Fibroblast of peridontal ligament (primary cell): ENCODE measurements around the gene KIF26A.
"Not testable (repeated sequence)": the region's sequence is repeated elsewhere in the genome, so short reads cannot be mapped to it uniquely, and the experiment has no call there.

ENCODE experiments used
- DNase-seq: peaks from one replicate; pipeline ENCODE4 v3.0.0-alpha.2; 2010; ENCODE audit errors: extremely low read depth

The KIF26A gene

DNA sequence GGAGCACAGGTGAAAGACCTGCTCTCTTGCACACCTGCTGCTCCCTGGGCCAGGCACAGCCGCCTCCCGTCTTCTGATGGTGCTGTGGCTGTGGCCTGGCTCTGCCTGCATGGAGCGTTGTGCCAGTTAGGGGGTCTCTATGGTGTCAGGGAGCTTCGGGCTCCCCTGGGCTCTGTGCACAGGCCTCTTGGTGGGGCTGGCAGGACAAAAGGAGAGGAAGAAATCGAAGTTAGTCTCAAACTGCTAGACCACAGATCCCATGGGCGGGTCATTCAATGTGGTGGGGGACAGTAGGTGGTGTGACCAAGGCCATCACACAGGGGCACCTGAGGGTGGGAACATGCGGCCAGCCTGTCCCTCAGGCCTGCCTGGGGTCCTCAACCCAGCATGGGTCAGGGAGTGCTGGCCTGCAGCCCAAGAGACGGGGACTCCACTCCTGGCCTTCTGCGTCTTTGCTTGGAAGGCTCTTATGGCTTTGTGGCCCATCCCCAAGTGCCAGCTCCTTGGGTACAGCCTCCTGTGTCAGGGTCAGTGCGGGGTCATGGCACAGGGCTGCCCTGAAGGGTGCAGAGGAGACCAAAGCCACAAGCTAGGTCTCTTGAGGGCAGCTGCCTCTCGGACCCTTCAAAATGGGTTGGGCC lies 84.1 kb downstream of the KIF26A start:
- no peak for DNase-seq

DNA sequence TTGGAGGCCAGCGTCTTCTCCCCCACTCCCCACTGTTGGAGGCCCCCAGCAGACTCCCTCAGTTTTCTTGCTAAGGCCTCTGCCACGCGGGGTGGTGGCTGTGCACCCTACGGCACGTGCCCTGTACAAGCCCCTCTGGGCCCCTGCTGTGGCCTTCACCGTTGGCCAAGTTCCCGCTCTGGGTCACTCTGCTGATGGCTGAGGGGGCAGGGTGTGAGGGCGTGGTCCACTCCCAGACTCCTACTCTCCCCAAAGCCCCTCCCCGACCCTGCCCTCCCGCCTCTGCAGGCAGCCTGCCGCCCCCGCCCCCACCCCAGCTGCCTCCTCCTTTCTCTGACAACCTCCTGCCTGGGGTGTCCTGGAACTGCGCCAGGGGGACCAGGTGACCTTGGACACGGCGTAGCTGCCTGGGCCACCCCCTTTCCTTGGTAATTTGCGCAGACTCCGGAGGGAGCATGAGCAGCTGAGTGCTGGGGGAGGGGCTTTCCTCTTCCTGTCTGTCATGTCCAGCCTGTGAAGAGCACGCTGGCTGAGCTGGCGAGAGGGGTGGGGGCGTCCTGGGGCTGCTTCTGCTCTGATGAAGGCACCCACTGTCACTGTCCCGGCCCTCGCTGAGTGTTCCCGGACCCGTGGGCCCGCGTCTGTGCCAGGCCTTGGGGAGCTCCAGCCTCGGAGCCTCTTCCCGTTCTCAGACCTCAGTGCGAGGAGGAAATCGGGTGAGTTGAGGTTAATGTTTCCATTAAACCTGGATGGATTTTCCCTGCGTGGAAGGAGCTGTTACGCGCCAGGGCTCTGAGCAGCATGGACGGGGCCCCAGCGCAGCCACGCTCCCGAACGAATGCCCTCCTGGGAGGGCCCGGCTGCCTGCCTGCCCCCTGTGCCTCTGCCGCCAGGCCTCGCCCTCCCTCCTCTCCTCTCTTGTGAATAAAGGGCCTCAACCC lies 85.0 kb downstream of the KIF26A start:
- DNase-seq: no peak

DNA sequence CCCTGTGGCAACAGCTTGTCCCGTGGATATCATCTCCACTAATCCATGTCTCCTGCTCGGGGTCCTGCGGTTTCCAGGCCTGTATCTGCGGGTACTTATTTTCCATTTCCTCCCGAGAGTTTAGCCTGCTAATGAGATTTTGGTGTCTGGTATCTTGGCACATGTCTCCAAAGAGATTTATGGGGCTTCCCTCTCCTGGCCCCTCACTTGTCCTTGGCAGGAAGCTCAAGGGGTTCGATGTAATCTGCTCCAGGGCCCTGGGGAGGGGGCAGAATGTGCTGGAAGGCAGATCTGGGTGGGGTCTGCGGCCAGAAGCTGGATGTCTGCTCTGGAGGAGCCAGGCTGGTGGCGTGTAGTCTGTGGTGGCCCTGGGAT lies 85.7 kb downstream of the KIF26A start:
- DNase-seq: no peak

DNA sequence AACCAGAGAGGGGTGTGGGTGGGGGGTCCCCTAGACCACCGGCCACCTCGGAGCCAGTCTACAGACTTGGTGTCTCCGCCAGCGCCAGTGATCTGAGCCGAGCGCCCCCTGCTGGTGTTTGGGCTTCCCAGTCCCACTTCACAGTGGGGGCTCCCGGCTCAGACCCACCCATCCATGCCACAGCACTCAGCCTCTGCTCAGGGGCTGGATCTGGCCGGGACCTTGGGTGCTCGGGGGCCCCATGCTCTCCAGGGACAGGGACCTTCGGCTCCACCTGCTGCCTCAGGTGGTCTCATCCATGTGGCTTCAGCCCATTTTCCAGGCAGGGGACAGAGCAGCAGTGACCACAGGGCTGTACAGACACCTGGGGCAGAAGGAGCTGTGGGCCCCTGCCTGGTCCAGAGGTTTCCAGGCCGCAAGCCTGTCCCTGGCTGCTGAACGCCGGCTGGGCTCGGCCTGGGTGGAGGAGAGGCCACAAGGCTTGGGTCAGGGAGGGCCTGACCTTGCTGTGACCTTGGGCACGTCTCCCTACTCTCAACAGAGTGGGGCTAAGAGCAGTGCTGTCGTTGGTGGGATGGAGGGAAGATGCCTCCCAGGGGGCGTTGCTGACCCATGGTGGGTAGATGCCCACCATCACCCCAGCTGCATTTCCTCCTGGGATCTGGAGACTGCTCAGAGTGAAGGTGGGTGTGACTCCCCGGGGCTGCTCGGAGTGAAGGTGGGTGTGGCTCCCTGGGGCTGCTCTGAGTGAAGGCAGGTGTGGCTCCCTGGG lies 86.3 kb downstream of the KIF26A start:
- DNase-seq: no peak

DNA sequence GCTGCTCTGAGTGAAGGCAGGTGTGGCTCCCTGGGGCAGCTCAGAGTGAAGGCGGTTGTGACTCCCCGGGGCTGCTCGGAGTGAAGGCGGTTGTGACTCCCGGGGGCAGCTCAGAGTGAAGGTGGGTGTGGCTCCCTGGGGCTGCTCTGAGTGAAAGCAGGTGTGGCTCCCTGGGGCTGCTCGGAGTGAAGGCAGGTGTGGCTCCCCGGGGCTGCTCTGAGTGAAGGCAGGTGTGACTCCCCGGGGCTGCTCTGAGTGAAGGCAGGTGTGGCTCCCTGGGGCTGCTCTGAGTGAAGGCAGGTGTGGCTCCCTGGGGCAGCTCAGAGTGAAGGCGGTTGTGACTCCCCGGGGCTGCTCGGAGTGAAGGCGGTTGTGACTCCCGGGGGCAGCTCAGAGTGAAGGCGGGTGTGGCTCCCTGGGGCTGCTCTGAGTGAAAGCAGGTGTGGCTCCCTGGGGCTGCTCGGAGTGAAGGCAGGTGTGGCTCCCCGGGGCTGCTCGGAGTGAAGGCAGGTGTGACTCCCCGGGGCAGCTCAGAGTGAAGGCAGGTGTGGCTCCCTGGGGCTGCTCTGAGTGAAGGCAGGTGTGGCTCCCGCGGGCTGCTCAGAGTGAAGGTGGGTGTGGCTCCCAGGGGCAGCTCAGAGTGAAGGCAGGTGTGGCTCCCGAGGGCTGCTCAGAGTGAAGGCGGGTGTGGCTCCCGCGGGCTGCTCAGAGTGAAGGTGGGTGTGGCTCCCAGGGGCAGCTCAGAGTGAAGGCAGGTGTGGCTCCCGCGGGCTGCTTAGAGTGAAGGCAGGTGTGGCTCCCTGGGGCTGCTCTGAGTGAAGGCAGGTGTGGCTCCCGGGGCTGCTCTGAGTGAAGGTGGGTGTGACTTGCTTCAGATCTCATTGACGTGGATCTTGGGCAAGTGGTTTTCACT lies 87.1 kb downstream of the KIF26A start:
- not testable (repeated sequence) for DNase-seq

DNA sequence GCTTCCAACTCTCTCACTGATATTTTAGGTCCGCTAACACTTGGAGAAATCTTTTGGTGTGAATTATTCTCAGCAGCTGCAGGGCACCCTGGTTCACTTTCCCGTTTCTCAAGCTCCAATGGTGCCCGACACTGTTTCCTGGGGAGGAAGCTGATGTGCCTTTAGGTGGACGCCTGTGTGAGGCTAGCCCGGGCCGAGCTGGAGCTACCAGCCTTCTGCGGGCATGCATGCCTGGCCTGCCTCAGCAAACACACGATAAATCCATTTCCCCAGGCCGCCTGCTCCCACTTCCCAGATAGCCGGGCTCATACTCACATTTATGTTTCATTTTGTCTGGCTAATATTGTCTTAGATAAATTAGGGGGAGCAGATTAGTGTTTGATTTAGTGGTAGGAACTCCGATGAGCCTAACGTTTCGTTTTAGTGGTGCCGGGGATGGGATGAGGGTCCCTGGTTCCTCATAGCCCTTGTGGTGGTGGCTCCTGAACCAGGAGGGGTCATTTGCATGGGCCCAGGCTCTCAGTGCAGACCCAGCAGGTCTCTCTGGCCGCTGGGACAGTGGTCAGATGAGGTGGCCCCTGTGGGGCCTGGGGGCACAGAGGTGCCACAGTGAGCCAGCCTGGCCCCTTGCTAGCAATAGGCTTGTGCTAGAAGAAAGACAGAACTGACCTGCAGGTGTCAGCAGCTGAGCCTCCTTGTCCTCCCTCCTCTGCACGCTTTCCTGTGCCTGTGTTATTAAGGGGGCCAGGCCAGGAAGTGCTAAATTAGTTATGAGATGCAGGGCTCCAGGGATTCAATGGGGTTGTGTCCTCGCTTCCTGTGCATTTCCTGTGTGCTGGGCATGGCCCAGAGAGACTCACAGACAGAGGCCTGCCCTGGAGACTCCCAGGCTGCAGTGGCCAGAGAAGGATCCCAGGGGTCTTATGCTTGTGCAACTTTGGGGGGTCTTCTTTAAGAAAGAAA lies 88.3 kb downstream of the KIF26A start:
- DNase-seq: no peak

DNA sequence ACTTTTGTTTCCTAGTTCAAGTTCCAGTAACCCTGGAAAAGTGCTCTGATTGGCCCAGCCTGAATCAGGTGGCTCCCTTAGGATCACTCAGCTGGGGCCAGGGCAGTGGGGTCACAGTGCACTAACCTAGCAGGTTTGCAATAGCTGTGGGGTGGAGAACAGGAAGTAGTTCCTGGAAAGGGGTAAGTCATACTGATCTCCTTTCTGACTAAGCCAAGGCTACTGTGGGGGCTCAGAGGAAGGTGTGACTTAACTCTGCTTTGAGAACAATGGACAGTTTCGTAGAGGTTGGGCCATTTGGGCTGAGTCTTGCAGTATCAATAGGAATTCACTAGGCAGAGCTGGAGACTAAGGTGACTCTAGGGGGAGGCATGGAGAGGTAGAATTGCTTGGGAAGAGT lies 89.4 kb downstream of the KIF26A start:
- no peak for DNase-seq

DNA sequence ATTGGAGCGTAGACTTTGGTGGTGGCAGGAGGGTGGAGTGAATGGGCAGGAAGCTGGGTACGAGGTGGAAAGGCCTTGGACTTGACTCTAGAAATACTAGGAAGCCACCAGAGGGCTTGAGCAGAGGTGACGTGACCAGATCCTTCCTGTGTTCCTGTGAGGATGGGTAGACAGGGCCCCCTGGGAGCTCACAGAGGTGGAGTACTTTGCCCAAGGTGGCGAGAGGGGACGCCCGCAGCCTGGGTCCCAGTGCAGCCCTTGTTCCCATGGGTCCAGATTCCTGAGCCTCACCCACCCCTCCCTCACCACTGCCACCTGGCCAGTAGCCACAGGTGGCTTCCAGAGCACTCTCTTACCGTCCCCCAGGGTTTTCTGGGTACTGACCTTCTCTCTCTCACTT lies 89.8 kb downstream of the KIF26A start:
- DNase-seq: no peak

DNA sequence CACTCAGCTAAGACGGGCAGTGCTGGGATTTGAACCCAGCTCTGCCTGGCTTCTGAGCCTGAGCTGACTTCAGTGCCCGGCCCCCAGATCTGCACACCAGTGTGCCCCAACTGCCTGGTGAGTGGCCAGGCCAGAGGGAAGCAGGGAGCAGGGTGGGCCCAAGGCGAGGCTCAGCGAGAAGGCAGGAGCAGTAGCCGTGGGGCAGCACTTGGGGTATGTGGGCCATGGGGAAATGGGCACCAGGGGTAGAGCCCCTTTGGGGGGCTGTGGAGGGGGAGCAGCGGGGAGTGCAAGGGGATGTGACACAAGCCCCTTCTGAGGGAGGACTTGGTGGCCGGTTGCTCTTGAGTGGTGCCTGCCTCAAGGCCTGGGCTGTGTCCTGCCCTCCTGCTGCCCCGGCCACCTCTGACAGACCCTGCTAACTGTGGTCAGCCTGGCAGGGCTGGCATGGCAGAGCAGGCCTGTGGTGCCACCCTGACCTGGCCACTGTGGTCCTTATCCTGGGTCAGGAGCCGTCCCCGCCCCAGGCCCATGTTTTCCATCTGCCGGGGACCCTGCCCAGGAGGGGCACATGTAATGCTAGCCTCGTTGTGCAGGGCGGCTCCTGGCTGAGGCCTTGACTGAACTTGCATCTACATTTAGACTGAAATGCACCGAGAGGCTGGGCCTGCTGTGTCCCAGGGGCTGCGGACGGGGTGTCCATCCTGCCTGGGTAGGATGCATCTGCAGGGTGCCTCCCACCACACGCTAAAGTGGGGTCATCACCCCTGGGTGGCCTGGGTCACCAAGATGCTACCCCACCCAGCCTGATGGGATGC lies 90.5 kb downstream of the KIF26A start:
- DNase-seq: no peak

DNA sequence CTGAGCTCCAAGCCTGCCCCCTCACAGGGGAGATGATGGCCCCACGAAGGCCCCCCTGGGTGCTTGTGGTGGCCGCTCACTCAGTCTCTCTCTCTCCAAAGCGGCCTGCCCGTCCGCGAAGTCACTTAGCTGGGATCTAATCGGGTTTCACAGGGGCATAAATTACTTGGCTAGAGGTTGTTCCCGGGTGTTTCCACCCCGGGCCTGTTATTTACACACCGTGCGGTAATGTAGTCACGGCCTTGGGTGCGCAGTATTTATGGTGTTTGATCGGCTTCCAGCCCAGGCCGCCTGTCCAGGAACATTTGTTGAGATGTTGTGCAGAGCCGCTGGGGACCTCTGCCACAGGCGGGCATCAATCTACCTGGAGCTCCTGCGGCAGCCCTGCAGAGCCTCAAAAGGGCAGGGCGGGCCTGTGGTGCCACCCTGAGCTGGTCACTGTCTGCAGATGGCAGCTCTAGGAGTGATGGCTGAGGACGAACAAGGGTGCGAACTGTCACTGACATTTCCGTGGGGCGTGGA lies 91.2 kb downstream of the KIF26A start:
- no peak for DNase-seq

DNA sequence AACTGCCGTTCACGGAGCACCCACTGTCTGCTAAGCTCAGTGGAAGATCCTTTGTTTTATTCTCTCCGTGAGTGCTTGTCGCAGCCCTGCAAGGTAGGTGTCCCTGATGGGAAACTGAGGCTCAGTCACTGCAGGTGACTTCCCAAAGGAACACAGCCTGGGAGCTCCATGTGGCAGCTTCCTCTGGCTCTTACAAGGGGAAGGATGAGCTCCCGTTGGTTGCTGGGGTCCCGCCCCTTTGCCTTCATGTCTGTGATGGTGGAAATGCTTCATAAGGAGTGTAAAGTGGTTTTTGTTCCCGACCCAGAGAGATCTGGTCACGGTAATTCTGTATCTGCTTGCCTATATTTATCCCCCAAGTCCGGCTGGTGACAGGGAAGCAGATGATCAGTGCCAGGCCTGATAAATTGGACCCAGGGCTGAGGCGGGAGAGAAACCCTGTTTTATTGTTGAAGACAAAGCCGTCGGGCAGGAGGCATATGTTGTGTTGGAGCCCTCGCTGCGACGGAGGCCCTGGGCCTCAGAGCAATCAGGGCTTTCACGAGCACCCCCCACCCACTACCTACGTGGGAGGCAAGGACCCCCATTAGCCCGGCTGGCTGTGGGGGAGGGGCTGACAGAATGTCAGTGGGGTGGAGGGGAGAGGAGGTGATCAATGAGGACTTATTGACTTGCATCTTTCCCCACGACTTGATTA lies 91.9 kb downstream of the KIF26A start:
- no peak for DNase-seq
